Karpas-422 (cell line): Measurements from ENCODE around the gene IQCM. TPM values are rescaled to one million over a fixed set of nuclear protein-coding genes. Genes with fewer than 3 reads are reported as not detected.

ENCODE experiments used
- DNase-seq: peaks from one replicate; pipeline ENCODE4 v3.0.0-alpha.2; 2015
- H2AFZ ChIP-seq: fragments of 200-600 bp; sonication (generic); 2 replicates; pipeline ENCODE4 v1.6.1; 2014; ENCODE audit warnings: antibody characterized with exemption, low read length, mixed read lengths
- H3K27ac ChIP-seq: fragments of 200-600 bp; sonication (generic); 2 replicates; pipeline ENCODE4 v1.5.1; 2014; ENCODE audit warnings: mild to moderate bottlenecking, low read length, moderate library complexity
- H3K27me3 ChIP-seq: fragments of 200-600 bp; sonication (generic); 2 replicates; pipeline ENCODE4 v1.6.1; 2014; ENCODE audit warnings: low read length, mixed read lengths
- H3K36me3 ChIP-seq: fragments of 200-600 bp; sonication (generic); 2 replicates; pipeline ENCODE4 v1.6.1; 2014; ENCODE audit warnings: low read length, mixed read lengths; ENCODE audit not compliant: insufficient read depth
- H3K4me1 ChIP-seq: fragments of 200-600 bp; sonication (generic); 2 replicates; pipeline ENCODE4 v1.6.1; 2014; ENCODE audit warnings: mild to moderate bottlenecking, low read length, mixed read lengths
- H3K4me2 ChIP-seq: fragments of 200-600 bp; sonication (generic); 2 replicates; pipeline ENCODE4 v1.6.1; 2014; ENCODE audit warnings: low read length, low read depth, mild to moderate bottlenecking; ENCODE audit not compliant: poor library complexity, severe bottlenecking
- H3K4me3 ChIP-seq: fragments of 200-600 bp; sonication (generic); 2 replicates; pipeline ENCODE4 v1.5.1; 2014; ENCODE audit warnings: mild to moderate bottlenecking, antibody characterized with exemption, low read length, mixed read lengths
- H3K79me2 ChIP-seq: fragments of 200-600 bp; sonication (generic); 2 replicates; pipeline ENCODE4 v1.6.1; 2014; ENCODE audit warnings: mild to moderate bottlenecking, low read length, mixed read lengths
- H3K9ac ChIP-seq: fragments of 200-600 bp; sonication (generic); 2 replicates; pipeline ENCODE4 v1.6.0; 2014; ENCODE audit warnings: low read length
- H3K9me2 ChIP-seq: fragments of 200-600 bp; sonication (generic), shearing (Covaris generic); replicated peaks from 2 replicates; pipeline ENCODE4 v1.6.0; 2014; ENCODE audit warnings: mild to moderate bottlenecking, low read length, moderate library complexity; ENCODE audit not compliant: insufficient read depth
- H3K9me3 ChIP-seq: fragments of 300-700, 200-600 bp; sonication (generic); 2 replicates; pipeline ENCODE4 v1.6.1; 2014; ENCODE audit warnings: low read length, mixed read lengths
- H4K20me1 ChIP-seq: fragments of 200-600 bp; sonication (generic); 2 replicates; pipeline ENCODE4 v1.6.1; 2014; ENCODE audit warnings: mild to moderate bottlenecking, antibody characterized with exemption, low read length, low read depth; ENCODE audit not compliant: insufficient read depth
- total RNA-seq: library from RNA; depleted of rRNA; stranded (reverse); fragments of >200 nt; shearing (Covaris generic); gene quantifications from 2 replicates; pipeline ENCODE4 v1.2.3, GENCODE V29; 2014; ENCODE audit warnings: low replicate concordance

Gene IQCM
- total RNA-seq, 1 experiment from 2014 or later: not detected

- Histone ChIP-seq H2AFZ (no peak overlapping the region), H3K4me2 (no peak overlapping the region), H3K9me3 (no peaks in the 10 kb centered on the region), H3K4me3 (no peak overlapping the region), H3K27me3 (no peaks in the 10 kb centered on the region), H3K9ac (no peak overlapping the region), H3K79me2 (no peaks in the 10 kb centered on the region), H3K4me1 (no peaks in the 10 kb centered on the region), H4K20me1 (no peaks in the 10 kb centered on the region), H3K9me2 (no peaks in the 10 kb centered on the region), H3K36me3 (no peaks in the 10 kb centered on the region), H3K27ac (no peak overlapping the region)
- peak; percentile 82 for DNase-seq
These were observed 444.7 kb downstream of the IQCM start for GRCh38 chr4:149370785-149371420.

- Histone ChIP-seq H3K79me2 (no peaks in the 10 kb centered on the region), H2AFZ (no peak overlapping the region), H3K36me3 (no peaks in the 10 kb centered on the region), H3K4me1 (no peaks in the 10 kb centered on the region), H3K4me3 (no peak overlapping the region), H3K27me3 (no peaks in the 10 kb centered on the region), H3K9ac (no peak overlapping the region), H3K27ac (no peak overlapping the region), H3K9me3 (no peaks in the 10 kb centered on the region), H4K20me1 (no peaks in the 10 kb centered on the region), H3K9me2 (no peaks in the 10 kb centered on the region), H3K4me2 (no peak overlapping the region)
- no peak for DNase-seq
These were observed 445.6 kb downstream of the IQCM start for GRCh38 chr4:149370002-149370401.

- H3K27ac ChIP-seq: no peak overlapping the region
- no peaks in the 10 kb centered on the region for H3K79me2 ChIP-seq
- DNase-seq: no peak
- no peak overlapping the region for H3K4me2 ChIP-seq
- H3K4me3 ChIP-seq: no peak overlapping the region
- H3K9me2 ChIP-seq: no peaks in the 10 kb centered on the region
- H4K20me1 ChIP-seq: no peaks in the 10 kb centered on the region
- no peaks in the 10 kb centered on the region for H3K4me1 ChIP-seq
- H3K36me3 ChIP-seq: no peaks in the 10 kb centered on the region
- H2AFZ ChIP-seq: no peak overlapping the region
- H3K9ac ChIP-seq: no peak overlapping the region
- H3K9me3 ChIP-seq: no peaks in the 10 kb centered on the region; the same call in 1 of the 2 replicates
- no peaks in the 10 kb centered on the region for H3K27me3 ChIP-seq
These were observed 462.4 kb downstream of the IQCM start for GRCh38 chr4:149353241-149353640.

- Histone ChIP-seq H3K27me3 (no peaks in the 10 kb centered on the region), H3K4me3 (no peak overlapping the region), H3K4me2 (no peak overlapping the region), H3K36me3 (no peaks in the 10 kb centered on the region), H2AFZ (no peak overlapping the region), H3K9ac (no peak overlapping the region), H3K9me2 (no peaks in the 10 kb centered on the region), H3K79me2 (no peaks in the 10 kb centered on the region), H3K4me1 (no peaks in the 10 kb centered on the region), H3K27ac (no peak overlapping the region), H3K9me3 (peaks cover 1% of the 10 kb centered on the region; the same call in 1 of the 2 replicates), H4K20me1 (no peaks in the 10 kb centered on the region)
- no peak for DNase-seq
These were observed 466.1 kb downstream of the IQCM start for GRCh38 chr4:149349541-149349940.

- DNase-seq: no peak
- H3K9me2 ChIP-seq: 0 out of 2 replicates have a peak, but pooled peaks cover 3% of the 10 kb centered on the region
- H3K4me2 ChIP-seq: no peak overlapping the region
- H3K79me2 ChIP-seq: no peaks in the 10 kb centered on the region
- no peaks in the 10 kb centered on the region for H3K4me1 ChIP-seq
- no peak overlapping the region for H2AFZ ChIP-seq
- H3K27ac ChIP-seq: no peak overlapping the region
- H3K9ac ChIP-seq: no peak overlapping the region
- no peak overlapping the region for H3K4me3 ChIP-seq
- no peaks in the 10 kb centered on the region for H4K20me1 ChIP-seq
- H3K9me3 ChIP-seq: peaks cover 3% of the 10 kb centered on the region; the same call in 1 of the 2 replicates
- H3K36me3 ChIP-seq: no peaks in the 10 kb centered on the region
- no peaks in the 10 kb centered on the region for H3K27me3 ChIP-seq
These were observed 468.5 kb downstream of the IQCM start for GRCh38 chr4:149347139-149347538.

- Histone ChIP-seq H3K9ac (no peak overlapping the region), H4K20me1 (no peaks in the 10 kb centered on the region), H3K79me2 (no peaks in the 10 kb centered on the region), H3K4me1 (no peaks in the 10 kb centered on the region), H3K27me3 (no peaks in the 10 kb centered on the region), H3K4me2 (no peak overlapping the region), H3K36me3 (no peaks in the 10 kb centered on the region), H3K9me2 (0 out of 2 replicates have a peak, but pooled peaks cover 3% of the 10 kb centered on the region), H2AFZ (no peak overlapping the region), H3K9me3 (peaks cover 6% of the 10 kb centered on the region), H3K4me3 (no peak overlapping the region), H3K27ac (no peak overlapping the region)
- no peak for DNase-seq
These were observed 470.2 kb downstream of the IQCM start for GRCh38 chr4:149345424-149345823.

- Histone ChIP-seq H3K4me3 (no peak overlapping the region), H3K36me3 (no peaks in the 10 kb centered on the region), H3K9me3 (peaks cover 6% of the 10 kb centered on the region), H3K9ac (no peak overlapping the region), H3K27ac (no peak overlapping the region), H2AFZ (no peak overlapping the region), H3K79me2 (no peaks in the 10 kb centered on the region), H3K4me2 (no peak overlapping the region), H4K20me1 (no peaks in the 10 kb centered on the region), H3K27me3 (no peaks in the 10 kb centered on the region), H3K9me2 (0 out of 2 replicates have a peak, but pooled peaks cover 3% of the 10 kb centered on the region), H3K4me1 (no peaks in the 10 kb centered on the region)
- DNase-seq: no peak
These were observed 471.2 kb downstream of the IQCM start for GRCh38 chr4:149344436-149344835.

- Histone ChIP-seq H3K9me2 (0 out of 2 replicates have a peak, but pooled peaks cover 3% of the 10 kb centered on the region), H4K20me1 (no peaks in the 10 kb centered on the region), H3K27me3 (no peaks in the 10 kb centered on the region), H3K9me3 (peaks cover 6% of the 10 kb centered on the region), H3K4me3 (no peak overlapping the region), H3K36me3 (no peaks in the 10 kb centered on the region), H3K79me2 (no peaks in the 10 kb centered on the region), H3K9ac (no peak overlapping the region), H3K4me2 (no peak overlapping the region), H3K4me1 (no peaks in the 10 kb centered on the region), H2AFZ (no peak overlapping the region), H3K27ac (no peak overlapping the region)
- no peak for DNase-seq
These were observed 472.0 kb downstream of the IQCM start for GRCh38 chr4:149343614-149344013.
